ENCODE results near the gene STK32C. TPM values are rescaled to one million over a fixed set of nuclear protein-coding genes. Genes with fewer than 3 reads are reported as not detected.

The STK32C gene
- total and polyA plus RNA-seq, 2 of the 4 experiments (the other 2 are of a cell fraction) = 5.0 to 8.3 TPM

GRCh38 chr10:132189016-132189415 is 118.7 kb downstream of the STK32C start:
- H4K20me1 ChIP-seq (ENCODE audit: insufficient read depth, low read length) = peaks cover 22% of the 10 kb centered on the region
- H3K4me2 ChIP-seq (ENCODE audit: low read depth, low read length) = no peak overlapping the region
- H3K4ac ChIP-seq (ENCODE audit: low read depth, low read length) = no peak overlapping the region
- no peak overlapping the region for H2BK20ac ChIP-seq (ENCODE audit: low read depth, low read length)
- peaks cover 0 to 3% of the 10 kb centered on the region in 2 experiments; a peak in 1 of 4 replicates for H3K79me1 ChIP-seq (ENCODE audit: low read depth in 1 of 2, low read length in 2 of 2)
- ChIA-PET POLR2A (ENCODE audit: unreplicated experiment) (no interaction called here), CTCF (no interaction called here)
- dilution Hi-C loops (cut with HindIII; ENCODE audit: low sequenced_read_pairs, unreplicated experiment) (no loop called here), in situ Hi-C loops (cut with MboI; ENCODE audit: low sequenced_read_pairs) (no loop called here), intact Hi-C loops (cut with micrococcal nuclease) (no loop called here)
- TF ChIP-seq POLR2A (IDR thresholded peaks at IDR 0.05; ENCODE audit: low read depth, low read length) (no peak), BHLHE40 (IDR thresholded peaks at IDR 0.05; ENCODE audit: low read depth, low read length) (no peak), MAZ (IDR thresholded peaks at IDR 0.05; ENCODE audit: borderline replicate concordance, low read depth, low read length) (no peak), MXI1 (IDR thresholded peaks at IDR 0.05; ENCODE audit: borderline replicate concordance, low read depth, low read length) (no peak), MAFK (IDR thresholded peaks at IDR 0.05; ENCODE audit: low read depth, low read length) (no peak), RCOR1 (IDR thresholded peaks at IDR 0.05; ENCODE audit: insufficient replicate concordance, low read length) (no peak), FOS (IDR thresholded peaks at IDR 0.05; ENCODE audit: low read depth, low read length) (no peak), RFX5 (IDR thresholded peaks at IDR 0.05; ENCODE audit: low read depth, low read length) (no peak), RAD21 (IDR thresholded peaks at IDR 0.05; ENCODE audit: low read length) (no peak), CEBPB (IDR thresholded peaks at IDR 0.05; ENCODE audit: low read depth, low read length) (no peak), CTCF (conservative IDR thresholded peaks at IDR 0.05; ENCODE audit: low read depth, low read length) (no peak), NFE2L2 (IDR thresholded peaks at IDR 0.05; ENCODE audit: low read depth, low read length) (no peak), ELK1 (IDR thresholded peaks at IDR 0.05; ENCODE audit: borderline replicate concordance, low read depth, low read length) (no peak), USF2 (IDR thresholded peaks at IDR 0.05; ENCODE audit: low read depth, low read length) (no peak), SMC3 (IDR thresholded peaks at IDR 0.05; ENCODE audit: low read depth, low read length) (no peak), CHD1 (IDR thresholded peaks at IDR 0.05; ENCODE audit: low read depth, low read length) (no peak)
- no peak overlapping the region for H2BK120ac ChIP-seq (ENCODE audit: low read depth, low read length)
- no peak overlapping the region for H3K18ac ChIP-seq (ENCODE audit: low read depth, low read length)
- H3K9ac ChIP-seq (ENCODE audit: low read depth, low read length) = no peak overlapping the region
- H3K56ac ChIP-seq (ENCODE audit: extremely low read depth, insufficient read depth, low read length) = no peak overlapping the region
- no peak overlapping the region for H4K5ac ChIP-seq (ENCODE audit: low read depth, low read length)
- BruUV-seq (replicated peaks) = no TSS peak
- no peak overlapping the region for H2BK5ac ChIP-seq (ENCODE audit: low read depth, low read length, poor library complexity, severe bottlenecking)
- H3K14ac ChIP-seq (replicated peaks; ENCODE audit: low read depth, low read length) = no peak overlapping the region
- no peak overlapping the region for H3K4me3 ChIP-seq (ENCODE audit: insufficient read depth, low read depth, low read length)
- no peak overlapping the region for H4K91ac ChIP-seq (ENCODE audit: insufficient read depth, low read depth, low read length)
- H3K23ac ChIP-seq (ENCODE audit: low read depth, low read length) = no peak overlapping the region
- H4K8ac ChIP-seq (ENCODE audit: low read depth in 2 of 2, low read length in 2 of 2) = no peak overlapping the region
- H3K27ac ChIP-seq (ENCODE audit: insufficient read depth, low read length) = no peak overlapping the region
- no peak overlapping the region for H2AK9ac ChIP-seq (replicated peaks; ENCODE audit: low read depth, low read length, poor library complexity)
- peaks cover 24% of the 10 kb centered on the region for H3K27me3 ChIP-seq (ENCODE audit: control insufficient read depth, insufficient read depth, low read length)
- H2AK5ac ChIP-seq (ENCODE audit: low read depth, low read length) = no peak overlapping the region
- H2BK15ac ChIP-seq (ENCODE audit: low read depth, low read length) = no peak overlapping the region
- DNase-seq = no peak
- no peaks in the 10 kb centered on the region for H3K9me3 ChIP-seq (ENCODE audit: control insufficient read depth, insufficient read depth, low read length)
- peaks cover 20% of the 10 kb centered on the region for H3K36me3 ChIP-seq (ENCODE audit: control insufficient read depth, insufficient read depth, low read length)
- H3K9me1 ChIP-seq (ENCODE audit: insufficient read depth, low read length) = no peaks in the 10 kb centered on the region; the same call in 1 of the 2 replicates
- H3K4me1 ChIP-seq (ENCODE audit: control insufficient read depth, insufficient read depth, low read length) = peaks cover 4% of the 10 kb centered on the region; the same call in 1 of the 2 replicates
- no peak for ATAC-seq (ENCODE audit: low read depth)
- 88% methylated on average over 11 of the region's 16 CpGs; no CpG with 5 or more reads in 1 of the 2 experiments for WGBS, 2 experiments (ENCODE audit: extremely low coverage in 2 of 2, insufficient read length in 1 of 2)
- no peak overlapping the region for H2AFZ ChIP-seq (replicated peaks; ENCODE audit: low read length, poor library complexity)
